SK-N-SH (cell line): ENCODE results near the gene PCDHB10. TPM values are rescaled to one million over a fixed set of nuclear protein-coding genes. Genes with fewer than 3 reads are reported as not detected.
"Not testable (repeated sequence)": the region's sequence is repeated elsewhere in the genome, so short reads cannot be mapped to it uniquely, and the experiment has no call there.

Experiments used
- CTCF ChIA-PET: fragments of 300-600, 350-600 bp; formaldehyde crosslinking; extraction: SDS; loops from one replicate; lab custom pipeline; 2021; lab: Yijun Ruan, JAX
- POLR2A ChIA-PET: fragments of 350-600 bp; sonication (Branson Sonifier 250); formaldehyde crosslinking; extraction: SDS; loops from one replicate; lab custom pipeline; 2020; ENCODE audit warnings: antibody characterized with exemption, inconsistent platforms; lab: Yijun Ruan, JAX
- DNase-seq: peaks from one replicate; pipeline ENCODE4 v3.0.0; 2012
- H2AFZ ChIP-seq: fragments of 200-600 bp; sonication (generic); 2 replicates; pipeline ENCODE4 v1.8.1; 2016; ENCODE audit warnings: antibody characterized with exemption, mild to moderate bottlenecking, low read depth
- H3F3A ChIP-seq: fragments of 200-600 bp; sonication (generic); replicated peaks from 2 replicates; pipeline ENCODE3; 2016; ENCODE audit warnings: antibody characterized with exemption, mild to moderate bottlenecking; ENCODE audit not compliant: insufficient read depth
- H3K27ac ChIP-seq, 2 experiments: fragments of 200-500 bp in 1 of 2; fragments of 200-600 bp in 1 of 2; sonication (Bioruptor generic) in 1 of 2; sonication (generic), shearing (Covaris generic) in 1 of 2; 2 replicates each; pipeline versions ENCODE4 v1.5.1 to v1.6.1; 2014 to 2016; ENCODE audit warnings: low read depth in 2 of 2, inconsistent platforms in 1 of 2, low read length in 1 of 2, mild to moderate bottlenecking in 1 of 2, mixed read lengths in 1 of 2
- H3K27me3 ChIP-seq: fragments of 200-600 bp; sonication (generic), shearing (Covaris generic); 2 replicates; pipeline ENCODE4 v1.6.1; 2016; ENCODE audit warnings: mixed run types; ENCODE audit not compliant: insufficient read depth
- H3K36me3 ChIP-seq, 2 experiments: fragments of 200-500 bp in 1 of 2; fragments of 200-600 bp in 1 of 2; sonication (Bioruptor generic) in 1 of 2; sonication (generic) in 1 of 2; replicated peaks in 1 of 2; 2 replicates each; pipeline versions ENCODE3 to v1.5.1; 2014 to 2016; ENCODE audit warnings: low read length in 1 of 2, mild to moderate bottlenecking in 1 of 2; ENCODE audit not compliant: insufficient read depth in 2 of 2, control insufficient read depth in 1 of 2
- H3K4me1 ChIP-seq, 2 experiments: fragments of 200-500 bp in 1 of 2; fragments of 200-600 bp in 1 of 2; sonication (Bioruptor generic) in 1 of 2; sonication (generic), shearing (Covaris generic) in 1 of 2; 2 replicates each; pipeline versions ENCODE4 v1.5.1 to v1.6.1; 2014 to 2016; ENCODE audit warnings: low read depth in 1 of 2, low read length in 1 of 2, mixed run types in 1 of 2; ENCODE audit not compliant: insufficient read depth in 2 of 2, control insufficient read depth in 1 of 2
- H3K4me2 ChIP-seq: fragments of 200-600 bp; sonication (generic), shearing (Covaris generic); 2 replicates; pipeline ENCODE4 v1.6.1; 2017; ENCODE audit warnings: mixed run types
- H3K4me3 ChIP-seq, 2 experiments: fragments of 200-500 bp in 1 of 2; fragments of 200-600 bp in 1 of 2; sonication (Bioruptor generic) in 1 of 2; sonication (generic), shearing (Covaris generic) in 1 of 2; 2 replicates each; pipeline versions ENCODE4 v1.5.1 to v1.8.1; 2014 to 2016; ENCODE audit warnings: low read depth in 2 of 2, inconsistent platforms in 1 of 2, low read length in 1 of 2, mild to moderate bottlenecking in 1 of 2, mixed read lengths in 1 of 2, moderate library complexity in 1 of 2
- H3K79me2 ChIP-seq: fragments of 200-600 bp; sonication (generic); 2 replicates; pipeline ENCODE4 v1.8.1; 2017; ENCODE audit warnings: mild to moderate bottlenecking; ENCODE audit not compliant: insufficient read depth
- H3K9ac ChIP-seq: fragments of 200-600 bp; sonication (generic); 2 replicates; pipeline ENCODE4 v1.6.1; 2017; ENCODE audit warnings: mixed run types
- H3K9me2 ChIP-seq: fragments of 200-600 bp; sonication (generic); 2 replicates; pipeline ENCODE4 v1.6.1; 2017; ENCODE audit warnings: mixed run types
- H3K9me3 ChIP-seq: fragments of 200-600 bp; sonication (generic); 2 replicates; pipeline ENCODE4 v1.6.1; 2017; ENCODE audit warnings: mixed run types, mild to moderate bottlenecking, moderate library complexity
- H4K20me1 ChIP-seq: fragments of 200-600 bp; sonication (generic); 2 replicates; pipeline ENCODE4 v1.6.1; 2017; ENCODE audit warnings: mild to moderate bottlenecking, mixed run types; ENCODE audit not compliant: insufficient read depth
- CTCF ChIP-seq: fragments of 200-600 bp; sonication (generic); IDR thresholded peaks from 2 replicates; pipeline ENCODE4 v1.6.1; 2017; ENCODE audit warnings: antibody characterized with exemption, mild to moderate bottlenecking, moderate library complexity
- REST ChIP-seq: IDR thresholded peaks from 2 replicates; pipeline ENCODE4 v1.6.1; 2012; ENCODE audit warnings: mild to moderate bottlenecking, low read depth, low read length, moderate library complexity
- WGBS: methylation state at CpG from one replicate; pipeline ENCODE4 v1.1.6; 2017; ENCODE audit warnings: low lambda C conversion rate; 5-methylcytosine and 5-hydroxymethylcytosine counted together
- polyA plus RNA-seq, 3 experiments: library from polyadenylated mRNA; depleted of rRNA; stranded (reverse); fragments of >200 nt; gene quantifications; 2 replicates each; pipeline ENCODE4 v1.2.3, GENCODE V29; 2012

PCDHB10 gene
- polyA plus RNA-seq, 1 of the 3 experiments (the other 2 are of a cell fraction): 1.5 TPM

GRCh38 chr5:141155540-141156374, 36.4 kb upstream of the PCDHB10 start:
- H3K9ac ChIP-seq: no peak overlapping the region
- H3K9me2 ChIP-seq: no peaks in the 10 kb centered on the region
- no peaks in the 10 kb centered on the region for H3K79me2 ChIP-seq
- peaks cover 4% of the 10 kb centered on the region; the same call in 1 of the 2 replicates for H3K9me3 ChIP-seq
- no peak for DNase-seq
- no peak overlapping the region for H3K4me3 ChIP-seq
- no peak overlapping the region for H3K27ac ChIP-seq
- H3K36me3 ChIP-seq: no peaks in the 10 kb centered on the region
- ChIA-PET POLR2A (no interaction called here), CTCF (interaction anchor here (0.9 to 2.2 kb wide), 9 partner anchors 10 to 408 kb away, joined by 3 to 7 read pairs (median 5); partner anchors contain the start of genes PCDHA8, PCDHB10, PCDHB16 and PCDHB4)
- 49% methylated on average over 21 of the region's 21 CpGs for WGBS
- H4K20me1 ChIP-seq: no peaks in the 10 kb centered on the region
- no peak overlapping the region for H3K4me2 ChIP-seq
- no peaks in the 10 kb centered on the region for H3F3A ChIP-seq
- H3K27me3 ChIP-seq: no peaks in the 10 kb centered on the region
- TF ChIP-seq CTCF: peak; percentile 33
- no peak for TF ChIP-seq REST
- no peak overlapping the region for H2AFZ ChIP-seq
- H3K4me1 ChIP-seq: no peaks in the 10 kb centered on the region

GRCh38 chr5:141157356-141157755, 34.8 kb upstream of the PCDHB10 start:
- H3K9me3 ChIP-seq, H3K27me3 ChIP-seq, DNase-seq, H3K4me1 ChIP-seq, CTCF ChIA-PET, H3K27ac ChIP-seq, H3K79me2 ChIP-seq, POLR2A ChIA-PET, H3K36me3 ChIP-seq, H4K20me1 ChIP-seq, H3K4me2 ChIP-seq, H3K9me2 ChIP-seq, H3K4me3 ChIP-seq, H3F3A ChIP-seq, H2AFZ ChIP-seq, H3K9ac ChIP-seq: not testable (repeated sequence)
- WGBS: 87% methylated on average over 28 of the region's 38 CpGs

GRCh38 chr5:141157901-141158300, 34.3 kb upstream of the PCDHB10 start:
- H3K4me2 ChIP-seq, H3K9ac ChIP-seq, H3K27ac ChIP-seq, H3K4me1 ChIP-seq, H3K27me3 ChIP-seq, H3K9me2 ChIP-seq, H3K36me3 ChIP-seq, H2AFZ ChIP-seq, H3K79me2 ChIP-seq, H4K20me1 ChIP-seq, DNase-seq, H3K4me3 ChIP-seq, POLR2A ChIA-PET, H3K9me3 ChIP-seq, H3F3A ChIP-seq: not testable (repeated sequence)
- CTCF ChIA-PET: interaction anchor here (0.8 to 0.9 kb wide), 2 partner anchors 12 to 36 kb away, joined by 3 read pairs; partner anchors contain the start of gene PCDHB4
- WGBS: 75% methylated on average over 16 of the region's 28 CpGs
